ENCODE data around the gene HDAC9. TPM values are rescaled to one million over a fixed set of nuclear protein-coding genes. Genes with fewer than 3 reads are reported as not detected.

The HDAC9 gene
- total and polyA plus RNA-seq, 11 donors, result 4.8 to 62.9 (median 30.6) TPM

DNA sequence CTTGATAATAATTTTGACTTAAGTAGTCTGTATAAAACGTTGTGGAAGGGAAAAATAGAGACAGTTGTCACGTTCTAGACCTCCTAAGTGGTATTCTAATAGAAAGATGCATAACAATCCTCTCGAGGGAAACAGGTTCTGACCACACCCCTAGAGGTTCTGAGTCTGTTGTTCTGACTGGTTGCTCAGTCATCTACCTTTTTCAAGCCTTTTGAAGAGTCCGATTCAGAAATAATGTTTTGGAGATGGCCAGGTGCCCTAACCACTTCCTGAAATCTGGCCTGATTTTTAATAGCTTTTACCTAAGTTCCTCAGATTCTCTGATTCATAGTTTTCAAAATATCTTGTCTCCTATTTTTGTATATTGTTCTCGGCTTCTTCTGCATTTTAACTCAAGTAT is 175.6 kb downstream of the HDAC9 start:
- Histone ChIP-seq H3K4me3 (no peak overlapping the region), H3K9me3 (no peaks in the 10 kb centered on the region), H3K4me1 (peaks cover 0 to 18% (median 8%) of the 10 kb centered on the region in 12 donors), H3K27ac (no peak overlapping the region), H3K27me3 (no peaks in the 10 kb centered on the region), H3K36me3 (peaks cover 0 to 9% (median 0%) of the 10 kb centered on the region in 9 donors)
- intact Hi-C loops (cut with DNase I), result no loop called here
- DNase-seq (no peak), ATAC-seq (no peak)
- TF ChIP-seq CTCF (IDR thresholded peaks at IDR 0.05) (no peak), POLR2A (IDR thresholded peaks at IDR 0.05) (no peak)
- WGBS, 4 donors, result 80 to 85% (median 82%) methylated on average over 5 of the region's 5 CpGs

DNA sequence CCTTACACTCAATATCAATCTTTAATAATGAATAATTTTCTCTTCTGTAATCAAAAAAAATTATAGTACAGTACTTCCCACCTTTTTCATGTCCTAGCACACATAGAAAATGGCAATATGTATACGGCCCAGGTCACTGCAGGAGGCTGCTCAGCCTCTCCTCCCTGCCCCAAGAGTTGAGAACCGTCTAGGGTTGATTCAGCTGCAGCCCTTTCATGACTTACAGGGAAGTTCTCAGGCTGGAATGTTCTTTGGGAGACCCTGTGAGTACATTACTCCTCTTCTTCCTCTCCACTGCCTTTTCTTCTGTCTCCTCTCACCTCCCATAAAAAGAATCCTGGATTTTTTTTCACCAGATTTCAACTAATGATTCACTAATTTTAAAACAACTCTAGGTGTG is 180.0 kb downstream of the HDAC9 start:
- H3K4me3 ChIP-seq, result no peak overlapping the region
- no peaks in the 10 kb centered on the region for H3K4me1 ChIP-seq
- H3K27me3 ChIP-seq, result no peaks in the 10 kb centered on the region
- no peaks in the 10 kb centered on the region for H3K9me3 ChIP-seq
- TF ChIP-seq CTCF (IDR thresholded peaks at IDR 0.05), result no peak
- TF ChIP-seq POLR2A (IDR thresholded peaks at IDR 0.05), result no peak
- ATAC-seq, result no peak
- H3K27ac ChIP-seq, result no peak overlapping the region
- no peaks in the 10 kb centered on the region for H3K36me3 ChIP-seq
- WGBS, 4 donors, result 85 to 98% (median 89%) methylated on average over 2 of the region's 2 CpGs
- no peak for DNase-seq
- intact Hi-C loops (cut with DNase I), result no loop called here

DNA sequence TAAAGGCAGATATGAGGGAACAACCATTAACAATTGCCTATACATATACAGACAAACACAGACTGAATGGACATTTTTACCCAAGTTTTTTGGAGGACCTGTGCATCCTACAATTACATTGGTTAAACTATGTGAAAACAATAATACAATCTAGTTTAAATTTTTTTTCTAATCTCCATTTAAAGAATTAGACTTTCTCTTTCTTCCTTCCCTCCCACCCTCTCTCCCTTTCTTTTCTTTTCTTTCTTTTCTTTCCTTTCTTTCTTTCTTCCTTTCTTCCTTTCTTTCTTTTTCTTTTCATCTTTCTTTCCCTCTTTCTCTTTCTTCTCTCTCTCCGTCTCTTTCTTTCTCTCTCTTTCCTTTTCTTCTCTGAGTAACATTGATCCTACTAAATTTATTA is 183.7 kb downstream of the HDAC9 start:
- ATAC-seq (no peak), DNase-seq (no peak)
- H3K36me3 ChIP-seq, result no peaks in the 10 kb centered on the region
- H3K4me1 ChIP-seq, result no peaks in the 10 kb centered on the region
- H3K4me3 ChIP-seq, result no peak overlapping the region
- no peak overlapping the region for H3K27ac ChIP-seq
- H3K27me3 ChIP-seq, result no peaks in the 10 kb centered on the region
- intact Hi-C loops (cut with DNase I), result no loop called here
- no peaks in the 10 kb centered on the region for H3K9me3 ChIP-seq
- TF ChIP-seq CTCF (IDR thresholded peaks at IDR 0.05), result no peak
- no peak for TF ChIP-seq POLR2A (IDR thresholded peaks at IDR 0.05)
- WGBS, 4 donors, result 92 to 100% (median 98%) methylated on average over 1 of the region's 1 CpG

DNA sequence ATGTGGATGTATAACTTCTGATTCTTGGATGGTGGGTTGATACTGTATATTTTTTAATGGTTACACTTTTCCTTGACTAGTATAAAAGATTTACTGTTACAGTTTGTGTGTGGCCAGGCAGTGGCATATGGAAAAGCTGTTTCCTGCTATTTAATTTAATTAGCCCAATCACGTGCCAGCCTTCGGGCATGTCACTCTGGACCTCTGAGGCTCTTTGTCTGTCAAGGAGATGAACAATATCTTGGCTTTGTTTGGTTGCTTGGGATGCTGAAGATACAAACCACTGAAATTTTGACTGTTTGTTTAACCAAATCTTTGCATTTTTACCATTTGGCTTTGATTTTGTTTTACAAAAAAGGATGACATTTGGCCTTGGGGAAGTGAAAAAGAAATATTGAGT is 185.0 kb downstream of the HDAC9 start:
- Histone ChIP-seq H3K27me3 (no peaks in the 10 kb centered on the region), H3K27ac (no peak overlapping the region), H3K4me1 (no peaks in the 10 kb centered on the region), H3K4me3 (no peak overlapping the region), H3K36me3 (no peaks in the 10 kb centered on the region), H3K9me3 (no peaks in the 10 kb centered on the region)
- TF ChIP-seq POLR2A (IDR thresholded peaks at IDR 0.05), result no peak
- no peak for TF ChIP-seq CTCF (IDR thresholded peaks at IDR 0.05)
- ATAC-seq, result no peak
- WGBS, 4 donors, result 56 to 86% (median 76%) methylated on average over 2 of the region's 2 CpGs
- intact Hi-C loops (cut with DNase I), result no loop called here
- DNase-seq, result no peak
